Measurements from ENCODE around the gene LUM.
A peak's percentile ranks its signal among the peaks of the same experiment; 100 is the strongest.

The LUM gene

GRCh38 chr12:91055976-91056375 is 55.3 kb downstream of the LUM start:
- no peak for DNase-seq (ENCODE audit: low read depth)
- TF ChIP-seq, protein P1, sequence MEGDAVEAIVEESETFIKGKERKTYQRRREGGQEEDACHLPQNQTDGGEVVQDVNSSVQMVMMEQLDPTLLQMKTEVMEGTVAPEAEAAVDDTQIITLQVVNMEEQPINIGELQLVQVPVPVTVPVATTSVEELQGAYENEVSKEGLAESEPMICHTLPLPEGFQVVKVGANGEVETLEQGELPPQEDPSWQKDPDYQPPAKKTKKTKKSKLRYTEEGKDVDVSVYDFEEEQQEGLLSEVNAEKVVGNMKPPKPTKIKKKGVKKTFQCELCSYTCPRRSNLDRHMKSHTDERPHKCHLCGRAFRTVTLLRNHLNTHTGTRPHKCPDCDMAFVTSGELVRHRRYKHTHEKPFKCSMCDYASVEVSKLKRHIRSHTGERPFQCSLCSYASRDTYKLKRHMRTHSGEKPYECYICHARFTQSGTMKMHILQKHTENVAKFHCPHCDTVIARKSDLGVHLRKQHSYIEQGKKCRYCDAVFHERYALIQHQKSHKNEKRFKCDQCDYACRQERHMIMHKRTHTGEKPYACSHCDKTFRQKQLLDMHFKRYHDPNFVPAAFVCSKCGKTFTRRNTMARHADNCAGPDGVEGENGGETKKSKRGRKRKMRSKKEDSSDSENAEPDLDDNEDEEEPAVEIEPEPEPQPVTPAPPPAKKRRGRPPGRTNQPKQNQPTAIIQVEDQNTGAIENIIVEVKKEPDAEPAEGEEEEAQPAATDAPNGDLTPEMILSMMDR (conservative IDR thresholded peaks at IDR 0.05; ENCODE audit: low read depth, low read length), result no peak
- H3K4me3 ChIP-seq (ENCODE audit: low read depth, low read length), result no peak overlapping the region

DNA sequence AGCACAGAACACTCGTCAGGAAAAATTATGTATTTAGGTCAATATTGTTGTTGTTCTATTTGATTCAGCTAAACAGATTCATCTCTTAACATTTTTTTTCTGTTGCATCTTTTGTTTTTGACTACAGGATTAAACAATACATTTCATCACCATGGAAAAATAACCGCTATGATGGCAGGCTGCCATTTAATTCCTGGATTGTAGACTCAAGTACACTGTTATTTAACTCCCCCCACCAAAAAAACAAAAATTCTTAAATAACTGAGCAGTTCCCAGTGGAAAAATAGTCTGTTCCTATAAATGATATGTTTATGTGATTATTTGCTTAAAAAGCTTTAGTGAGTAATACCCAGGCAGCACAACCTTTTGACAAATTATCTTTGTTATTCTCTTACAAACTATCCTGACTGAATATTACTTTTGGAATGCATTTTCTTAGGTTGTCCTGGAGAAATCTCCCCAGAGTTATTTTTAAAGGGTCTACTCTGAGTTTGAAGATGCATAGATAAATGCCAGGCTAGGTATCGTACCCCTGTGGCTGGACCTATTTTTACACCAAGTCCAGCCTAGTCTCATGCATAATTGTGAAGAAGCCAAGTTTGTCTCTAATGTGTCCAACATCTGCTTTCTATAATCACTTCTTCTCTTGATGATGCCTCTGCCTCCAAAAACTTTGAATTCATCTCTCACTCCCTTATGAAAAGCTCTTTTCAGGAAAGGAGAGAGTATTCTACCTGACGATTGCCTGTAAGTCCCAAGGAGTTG is 57.2 kb downstream of the LUM start:
- TF ChIP-seq, protein P1 (conservative IDR thresholded peaks at IDR 0.05; ENCODE audit: low read depth, low read length), result no peak
- H3K4me3 ChIP-seq (ENCODE audit: low read depth, low read length), result no peak overlapping the region
- peak; percentile 58 for DNase-seq (ENCODE audit: low read depth)

Measured in choroid plexus epithelial cell (primary cell).